ENCODE data around the gene FXYD6. TPM values are rescaled to one million over a fixed set of nuclear protein-coding genes. Genes with fewer than 3 reads are reported as not detected.

Gene FXYD6
- total and polyA plus RNA-seq, 4 donors: 37.0 to 70.0 (median 43.9) TPM

DNA sequence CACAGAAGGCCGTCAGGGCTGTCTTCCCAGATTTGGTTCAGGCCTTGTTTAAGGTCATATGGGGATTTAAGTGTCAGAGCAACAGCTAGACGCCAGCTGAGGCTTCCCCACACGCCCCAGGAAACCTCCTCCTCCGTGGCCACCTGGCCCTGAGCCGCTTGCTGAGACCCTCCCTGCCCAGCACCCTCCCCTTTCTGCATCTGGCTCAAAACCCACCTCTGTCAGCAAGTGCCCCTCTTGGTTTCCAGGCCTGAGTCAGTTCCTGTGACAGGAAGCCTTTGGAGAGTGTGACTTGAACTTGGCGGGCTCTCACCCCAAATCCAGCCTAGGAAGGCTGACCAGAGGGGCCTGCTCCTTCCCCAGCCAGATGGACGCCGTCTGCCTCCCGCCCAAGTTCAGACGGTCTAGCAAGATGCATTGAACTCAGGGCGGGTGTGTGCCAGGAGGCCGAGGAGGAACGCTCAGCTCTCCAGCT lies 52.5 kb downstream of the FXYD6 start:
- Histone ChIP-seq H3K27me3 (ENCODE audit: control insufficient read depth in 3 of 3, insufficient read depth in 3 of 3, low read length in 2 of 3) (no peaks in the 10 kb centered on the region), H3K27ac (ENCODE audit: low read depth in 1 of 2, low read length in 1 of 2) (peak overlapping the region; percentile 38 to 88), H3K9ac (ENCODE audit: insufficient read depth in 1 of 2, low read length in 2 of 2) (peak overlapping the region in 1 of 2 donors; percentile 24), H3K4me3 (no peak overlapping the region), H3K4me1 (ENCODE audit: control insufficient read depth in 5 of 5, insufficient read depth in 5 of 5, low read length in 5 of 5) (peaks cover 0 to 62% (median 39%) of the 10 kb centered on the region in 5 donors), H3K36me3 (ENCODE audit: control insufficient read depth in 4 of 4, insufficient read depth in 4 of 4, low read length in 4 of 4) (no peaks in the 10 kb centered on the region), H3K9me3 (ENCODE audit: control insufficient read depth in 4 of 4, insufficient read depth in 3 of 4, low read length in 3 of 4) (no peaks in the 10 kb centered on the region)
- peak; percentile 85 to 95 (median 88) for DNase-seq
- peak; percentile 32 for ATAC-seq (ENCODE audit: insufficient read depth, low FRiP score)
- WGBS, 2 donors: 15 to 27% methylated on average over 13 of the region's 13 CpGs
- TF ChIP-seq, protein P1, sequence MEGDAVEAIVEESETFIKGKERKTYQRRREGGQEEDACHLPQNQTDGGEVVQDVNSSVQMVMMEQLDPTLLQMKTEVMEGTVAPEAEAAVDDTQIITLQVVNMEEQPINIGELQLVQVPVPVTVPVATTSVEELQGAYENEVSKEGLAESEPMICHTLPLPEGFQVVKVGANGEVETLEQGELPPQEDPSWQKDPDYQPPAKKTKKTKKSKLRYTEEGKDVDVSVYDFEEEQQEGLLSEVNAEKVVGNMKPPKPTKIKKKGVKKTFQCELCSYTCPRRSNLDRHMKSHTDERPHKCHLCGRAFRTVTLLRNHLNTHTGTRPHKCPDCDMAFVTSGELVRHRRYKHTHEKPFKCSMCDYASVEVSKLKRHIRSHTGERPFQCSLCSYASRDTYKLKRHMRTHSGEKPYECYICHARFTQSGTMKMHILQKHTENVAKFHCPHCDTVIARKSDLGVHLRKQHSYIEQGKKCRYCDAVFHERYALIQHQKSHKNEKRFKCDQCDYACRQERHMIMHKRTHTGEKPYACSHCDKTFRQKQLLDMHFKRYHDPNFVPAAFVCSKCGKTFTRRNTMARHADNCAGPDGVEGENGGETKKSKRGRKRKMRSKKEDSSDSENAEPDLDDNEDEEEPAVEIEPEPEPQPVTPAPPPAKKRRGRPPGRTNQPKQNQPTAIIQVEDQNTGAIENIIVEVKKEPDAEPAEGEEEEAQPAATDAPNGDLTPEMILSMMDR (IDR thresholded peaks at IDR 0.05; ENCODE audit: control extremely low read depth, extremely low read depth): no peak

DNA sequence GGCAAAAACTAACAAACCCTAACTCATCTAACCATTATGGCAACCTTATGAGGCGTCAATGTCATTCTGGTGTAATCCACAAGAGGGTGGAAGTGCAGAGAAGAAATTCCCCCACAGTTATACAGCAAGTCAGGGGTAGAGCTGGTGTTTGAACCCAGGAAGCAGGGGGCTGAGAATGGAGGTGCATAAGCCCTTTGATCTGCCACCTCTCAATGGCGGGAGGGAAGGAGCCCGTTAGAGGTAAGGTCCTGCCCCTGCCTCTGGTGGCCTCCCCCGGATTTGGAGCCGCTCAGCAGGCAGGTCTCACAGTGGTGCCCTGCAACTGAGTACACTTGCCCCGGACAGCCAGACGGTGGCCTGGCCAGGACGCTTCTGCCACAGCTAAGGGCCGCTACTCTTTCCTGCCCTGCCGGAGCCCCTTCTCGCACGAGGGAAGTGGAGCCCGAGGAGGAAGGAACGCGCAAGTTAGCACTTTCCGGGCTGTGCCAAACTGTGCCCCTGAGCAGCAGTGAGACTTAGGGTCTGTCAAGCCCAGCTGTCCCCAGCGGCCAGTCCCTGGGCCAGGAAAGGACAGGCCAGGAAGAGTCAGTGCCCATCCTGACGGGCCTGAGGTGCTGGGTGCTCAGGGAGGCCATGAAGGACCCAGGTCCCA lies 53.0 kb downstream of the FXYD6 start:
- H3K9ac ChIP-seq (ENCODE audit: insufficient read depth in 1 of 2, low read length in 2 of 2): peak overlapping the region in 1 of 2 donors; percentile 38

DNA sequence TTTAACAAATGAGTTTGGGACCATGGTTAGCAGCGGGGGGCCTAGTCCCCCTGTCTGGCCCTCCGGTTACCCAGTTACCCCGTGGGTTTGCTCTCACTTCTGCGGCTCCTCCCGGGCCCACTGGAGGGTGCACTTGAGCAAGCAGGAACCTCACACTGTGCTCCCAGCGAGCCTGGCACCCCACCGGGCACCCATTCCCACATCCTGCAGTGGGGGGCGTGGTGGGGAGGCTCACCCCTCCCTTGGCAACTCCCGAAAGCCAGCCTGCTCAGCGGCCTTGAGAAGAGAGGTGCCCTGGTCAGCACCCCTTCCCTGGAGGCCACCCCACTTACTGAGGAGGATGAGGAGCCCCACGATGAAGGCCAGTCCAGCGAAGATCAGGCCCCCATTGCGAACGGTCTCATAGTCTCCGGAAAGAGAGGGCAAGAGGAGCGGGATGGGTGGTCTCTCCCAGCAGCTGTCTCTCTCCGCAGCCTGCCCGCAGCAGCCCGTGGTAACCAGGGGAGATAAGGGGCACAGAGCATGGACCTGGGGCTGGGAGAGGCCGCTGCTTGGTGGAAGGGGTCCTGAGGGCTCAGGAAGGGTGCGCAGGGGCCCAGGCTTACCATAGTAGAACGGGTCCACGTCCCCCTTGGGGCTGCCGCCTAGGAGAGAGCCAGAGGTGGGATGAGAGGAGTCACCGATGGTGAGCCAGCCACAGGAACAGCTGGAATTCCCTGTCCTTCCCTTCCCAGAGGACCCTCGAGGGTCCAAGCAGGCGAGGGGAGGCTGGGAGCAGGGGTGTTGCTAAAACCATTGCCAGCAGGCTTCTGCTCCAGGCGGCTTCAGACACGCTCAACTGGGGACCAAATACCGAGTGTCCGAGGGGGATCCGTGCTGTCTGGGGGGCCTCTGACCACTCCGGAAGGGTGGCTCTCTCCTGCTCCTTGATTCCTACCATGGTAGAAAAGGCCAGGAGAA lies 54.1 kb downstream of the FXYD6 start:
- DNase-seq (peak in 1 of 3 donors; percentile 37), ATAC-seq (ENCODE audit: insufficient read depth, low FRiP score) (no peak)
- no peaks in the 10 kb centered on the region for H3K9me3 ChIP-seq (ENCODE audit: control insufficient read depth in 4 of 4, insufficient read depth in 3 of 4, low read length in 3 of 4)
- TF ChIP-seq, protein P1 (IDR thresholded peaks at IDR 0.05; ENCODE audit: control extremely low read depth, extremely low read depth): peak; percentile 24
- 63 to 71% methylated on average over 33 of the region's 33 CpGs for WGBS, 2 donors
- H3K4me1 ChIP-seq (ENCODE audit: control insufficient read depth in 5 of 5, insufficient read depth in 5 of 5, low read length in 5 of 5): peaks cover 0 to 54% (median 39%) of the 10 kb centered on the region in 5 donors
- no peak overlapping the region for H3K4me3 ChIP-seq
- H3K36me3 ChIP-seq (ENCODE audit: control insufficient read depth in 4 of 4, insufficient read depth in 4 of 4, low read length in 4 of 4): no peaks in the 10 kb centered on the region
- H3K27ac ChIP-seq (ENCODE audit: low read depth in 1 of 2, low read length in 1 of 2): peak overlapping the region in 1 of 2 donors; percentile 6
- no peak overlapping the region for H3K9ac ChIP-seq (ENCODE audit: insufficient read depth in 1 of 2, low read length in 2 of 2)
- H3K27me3 ChIP-seq (ENCODE audit: control insufficient read depth in 3 of 3, insufficient read depth in 3 of 3, low read length in 2 of 3): no peaks in the 10 kb centered on the region

More for the DNA sequence above, 53.0 kb downstream of the FXYD6 start:
- 21 to 36% methylated on average over 18 of the region's 18 CpGs for WGBS, 2 donors
- no peaks in the 10 kb centered on the region for H3K9me3 ChIP-seq (ENCODE audit: control insufficient read depth in 4 of 4, insufficient read depth in 3 of 4, low read length in 3 of 4)
- ATAC-seq (ENCODE audit: insufficient read depth, low FRiP score) (no peak), DNase-seq (peak in 1 of 3 donors; percentile 29)
- TF ChIP-seq, protein P1 (IDR thresholded peaks at IDR 0.05; ENCODE audit: control extremely low read depth, extremely low read depth): no peak
- peak overlapping the region; percentile 10 to 88 for H3K27ac ChIP-seq (ENCODE audit: low read depth in 1 of 2, low read length in 1 of 2)
- peaks cover 0 to 56% (median 39%) of the 10 kb centered on the region in 5 donors for H3K4me1 ChIP-seq (ENCODE audit: control insufficient read depth in 5 of 5, insufficient read depth in 5 of 5, low read length in 5 of 5)
- no peak overlapping the region for H3K4me3 ChIP-seq
- H3K36me3 ChIP-seq (ENCODE audit: control insufficient read depth in 4 of 4, insufficient read depth in 4 of 4, low read length in 4 of 4): no peaks in the 10 kb centered on the region
- no peaks in the 10 kb centered on the region for H3K27me3 ChIP-seq (ENCODE audit: control insufficient read depth in 3 of 3, insufficient read depth in 3 of 3, low read length in 2 of 3)
